Natural killer cell treated with Interleukin-12 subunit alpha and Interleukin-12 subunit beta and Interleukin-15 and Interleukin-18, amount 100 ng/mL, for 72 hours (primary cell): Measurements from ENCODE around the gene CBLN3. TPM values are rescaled to one million over a fixed set of nuclear protein-coding genes. Genes with fewer than 3 reads are reported as not detected.

Experiments
- ATAC-seq, 2 donors: fragments of 150-1000 bp; cut with Tn5 transposase in 1 of 2; sonication (Bioruptor Pico), chemical (Tn5 transposase) in 1 of 2; 2 replicates each; pipeline ENCODE4 v1.10.0; 2021
- DNase-seq: peaks from one replicate; pipeline ENCODE4 v3.0.0; 2022; ENCODE audit warnings: low spot score
- H3K27ac Mint-ChIP-seq, 2 donors: 1 replicate in 1 of 2; 2 replicates in 1 of 2; pipeline ENCODE4 v1.8.0; 2022; ENCODE audit warnings: mixed read lengths in 2 of 2, mild to moderate bottlenecking in 1 of 2, moderate library complexity in 1 of 2
- H3K27me3 Mint-ChIP-seq, 2 donors: 1 replicate in 1 of 2; 2 replicates in 1 of 2; pipeline ENCODE4 v1.8.0; 2022; ENCODE audit warnings: mixed read lengths in 2 of 2
- H3K36me3 Mint-ChIP-seq: one replicate; pipeline ENCODE4 v1.8.0; 2022; ENCODE audit warnings: mixed read lengths
- H3K4me1 Mint-ChIP-seq, 2 donors: 1 replicate in 1 of 2; 2 replicates in 1 of 2; pipeline ENCODE4 v1.8.0; 2022; ENCODE audit warnings: low read depth in 2 of 2, mixed read lengths in 2 of 2, mild to moderate bottlenecking in 1 of 2
- H3K4me3 Mint-ChIP-seq: one replicate; pipeline ENCODE4 v1.8.0; 2022; ENCODE audit warnings: mixed read lengths
- H3K9me3 Mint-ChIP-seq: 2 replicates; pipeline ENCODE4 v1.8.0; 2022; ENCODE audit warnings: mixed read lengths
- total RNA-seq, 2 donors: library from RNA; stranded (reverse); gene quantifications; one replicate each; pipeline ENCODE4 v1.2.3, GENCODE V29; 2022

Gene CBLN3
- total RNA-seq, 2 donors from 2014 or later: 5.3 to 10.9 TPM

DNA sequence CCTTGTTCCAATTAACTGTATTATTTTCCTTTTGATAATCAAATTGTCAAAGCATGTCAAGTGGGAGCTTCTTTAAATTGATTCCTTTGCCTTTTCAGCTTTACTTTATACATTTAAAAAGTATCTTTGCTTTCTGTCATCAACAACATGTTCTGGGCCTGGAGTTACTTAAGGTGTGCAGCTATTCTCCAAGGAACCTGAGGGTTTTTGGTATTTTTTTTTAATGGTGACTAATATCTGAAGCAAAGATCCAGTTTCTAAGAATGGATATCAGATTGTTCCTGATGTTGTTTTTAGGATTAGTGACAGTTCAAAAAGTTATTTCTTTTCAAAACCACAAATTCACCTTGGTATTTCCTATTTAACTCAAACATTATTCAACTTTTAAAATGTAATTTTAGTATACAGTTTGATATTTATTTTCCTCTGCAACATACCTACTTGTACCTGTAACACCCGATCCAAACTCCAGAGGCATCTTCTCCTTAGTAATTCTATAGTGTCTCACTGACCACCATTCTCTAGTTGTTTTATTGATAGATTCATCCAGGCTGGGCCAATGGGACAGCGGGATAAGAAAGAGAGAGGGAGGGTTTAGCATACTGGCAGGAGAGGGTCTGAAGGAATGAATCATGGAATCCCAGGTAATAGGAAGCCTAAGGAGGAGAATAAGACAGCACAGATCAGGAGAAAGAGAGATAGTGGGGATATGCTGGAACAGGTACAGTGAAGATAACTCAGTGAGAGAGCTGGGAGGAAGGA, 3.1 kb downstream of the CBLN3 start:
- Mint-ChIP-seq H3K4me3 (no peak overlapping the region), H3K4me1 (peaks cover 16 to 23% of the 10 kb centered on the region in 2 donors)

DNA sequence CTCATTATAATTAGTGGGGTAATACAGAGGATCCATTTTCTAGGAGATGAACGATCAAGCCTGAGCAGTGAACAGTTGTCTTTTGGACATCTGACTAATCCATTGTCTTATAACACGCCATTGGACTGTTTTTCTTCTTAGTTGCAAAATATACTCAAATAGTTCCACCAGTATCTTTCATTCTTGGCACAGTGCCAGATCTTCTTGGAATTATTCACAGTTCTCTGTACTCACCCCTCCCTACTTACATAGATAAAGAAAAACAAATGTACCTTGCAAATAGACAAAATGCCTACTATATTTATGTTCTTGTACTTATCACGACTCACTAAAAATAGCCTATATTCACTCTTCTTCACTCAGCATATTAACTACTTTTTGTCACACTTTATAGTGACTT, 3.8 kb downstream of the CBLN3 start:
- ATAC-seq (no peak), DNase-seq (no peak)
- H3K36me3 Mint-ChIP-seq: no peaks in the 10 kb centered on the region
- H3K4me1 Mint-ChIP-seq: peaks cover 11 to 18% of the 10 kb centered on the region in 2 donors
- no peaks in the 10 kb centered on the region for H3K9me3 Mint-ChIP-seq
- H3K27ac Mint-ChIP-seq: peak overlapping the region in 1 of 2 donors; percentile 24
- peak overlapping the region; percentile 3 for H3K4me3 Mint-ChIP-seq
- no peaks in the 10 kb centered on the region for H3K27me3 Mint-ChIP-seq

More for the DNA sequence above, 3.1 kb downstream of the CBLN3 start:
- ATAC-seq (no peak), DNase-seq (no peak)
- Mint-ChIP-seq H3K27me3 (no peaks in the 10 kb centered on the region), H3K27ac (peak overlapping the region in 1 of 2 donors; percentile 24), H3K9me3 (no peaks in the 10 kb centered on the region), H3K36me3 (no peaks in the 10 kb centered on the region)

GRCh38 chr14:24422694-24423601, 6.5 kb downstream of the CBLN3 start:
- no peaks in the 10 kb centered on the region for H3K36me3 Mint-ChIP-seq
- H3K27ac Mint-ChIP-seq: no peak overlapping the region
- H3K4me3 Mint-ChIP-seq: no peak overlapping the region
- no peak for ATAC-seq
- H3K27me3 Mint-ChIP-seq: peaks cover 0 to 7% of the 10 kb centered on the region in 2 donors
- H3K4me1 Mint-ChIP-seq: peaks cover 7 to 11% of the 10 kb centered on the region in 2 donors
- no peak for DNase-seq
- no peaks in the 10 kb centered on the region for H3K9me3 Mint-ChIP-seq

DNA sequence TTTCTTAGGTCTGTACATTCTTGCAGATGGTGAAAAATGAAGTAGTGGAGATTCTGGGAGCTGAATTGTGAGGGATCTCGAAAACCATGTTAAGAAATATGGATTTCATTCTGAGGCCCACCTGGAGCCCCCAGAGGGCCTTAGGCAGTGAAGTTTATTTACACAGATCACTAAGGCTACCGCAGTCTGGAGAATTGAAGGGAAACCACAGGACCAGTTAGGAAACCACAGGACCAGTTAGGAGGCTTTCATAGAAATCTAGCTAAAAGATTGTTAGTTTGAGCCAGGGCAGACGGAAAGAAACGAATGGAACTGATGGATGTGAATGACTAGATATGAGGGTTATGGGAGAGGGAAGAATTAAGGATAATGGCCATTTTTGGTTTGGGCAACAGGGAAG, 7.2 kb downstream of the CBLN3 start:
- Mint-ChIP-seq H3K27me3 (peaks cover 0 to 7% of the 10 kb centered on the region in 2 donors), H3K9me3 (no peaks in the 10 kb centered on the region), H3K27ac (no peak overlapping the region), H3K4me3 (no peak overlapping the region), H3K36me3 (no peaks in the 10 kb centered on the region), H3K4me1 (peaks cover 7 to 11% of the 10 kb centered on the region in 2 donors)
- no peak for DNase-seq
- ATAC-seq: peak in 1 of 2 donors; percentile 38

DNA sequence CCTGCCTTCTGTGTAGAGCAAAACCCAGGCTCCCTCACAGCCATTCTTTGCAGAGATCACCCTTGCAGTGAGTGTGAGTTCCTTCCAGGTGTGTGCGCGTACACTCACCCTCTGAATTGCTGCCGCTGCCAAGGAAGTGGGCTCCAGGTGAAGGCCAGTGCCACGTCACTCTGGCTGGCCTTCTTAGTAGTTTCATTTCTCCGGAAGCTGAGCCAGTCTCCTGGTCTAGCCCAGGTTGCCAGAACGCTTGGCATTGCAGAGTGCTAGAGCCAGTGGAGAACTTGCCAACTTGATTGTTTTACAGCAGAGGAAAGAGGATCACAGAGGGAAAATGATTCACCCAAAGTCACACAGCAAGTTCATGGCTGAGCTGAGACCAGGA, 11.0 kb downstream of the CBLN3 start:
- H3K36me3 Mint-ChIP-seq: no peaks in the 10 kb centered on the region
- H3K27me3 Mint-ChIP-seq: peaks cover 0 to 12% of the 10 kb centered on the region in 2 donors
- H3K9me3 Mint-ChIP-seq: no peaks in the 10 kb centered on the region
- peak; percentile 56 for DNase-seq
- H3K4me1 Mint-ChIP-seq: no peaks in the 10 kb centered on the region
- no peak overlapping the region for H3K4me3 Mint-ChIP-seq
- no peak overlapping the region for H3K27ac Mint-ChIP-seq
- ATAC-seq: no peak

DNA sequence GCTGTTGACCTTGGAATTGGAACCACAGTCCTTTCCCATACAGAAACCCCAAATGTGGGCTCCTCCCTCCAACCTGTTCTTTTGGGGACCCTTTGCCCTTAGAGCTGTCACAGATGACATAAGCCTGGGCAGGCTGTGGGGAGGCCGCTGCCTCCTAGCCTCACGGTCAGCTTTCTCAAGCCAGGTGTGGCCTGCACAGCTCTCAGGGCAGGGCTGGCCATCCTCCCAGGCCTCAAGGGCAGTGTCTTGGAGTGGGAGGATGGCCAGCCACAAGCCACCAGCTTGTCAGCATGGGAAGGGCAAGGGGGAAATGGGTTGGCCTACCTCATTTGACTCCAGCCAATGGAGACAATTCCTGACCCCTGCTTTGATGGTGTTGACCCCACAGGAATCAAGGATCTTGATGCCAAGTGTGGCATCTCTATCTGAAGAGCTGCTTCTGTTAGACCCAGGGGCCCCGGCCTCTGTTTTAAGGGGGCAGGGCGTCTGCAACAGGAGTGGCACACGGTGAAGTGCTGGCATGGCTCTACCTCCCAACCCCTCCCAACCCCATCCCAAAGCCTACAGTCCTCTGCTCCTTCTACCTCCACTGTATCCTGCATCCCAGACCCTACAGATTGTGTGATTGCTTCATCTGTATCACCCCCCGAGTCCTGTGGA, 11.5 kb downstream of the CBLN3 start:
- Mint-ChIP-seq H3K9me3 (no peaks in the 10 kb centered on the region), H3K4me1 (no peaks in the 10 kb centered on the region), H3K27me3 (peaks cover 0 to 12% of the 10 kb centered on the region in 2 donors), H3K27ac (no peak overlapping the region), H3K4me3 (no peak overlapping the region), H3K36me3 (no peaks in the 10 kb centered on the region)
- ATAC-seq (no peak), DNase-seq (peak; percentile 10)

DNA sequence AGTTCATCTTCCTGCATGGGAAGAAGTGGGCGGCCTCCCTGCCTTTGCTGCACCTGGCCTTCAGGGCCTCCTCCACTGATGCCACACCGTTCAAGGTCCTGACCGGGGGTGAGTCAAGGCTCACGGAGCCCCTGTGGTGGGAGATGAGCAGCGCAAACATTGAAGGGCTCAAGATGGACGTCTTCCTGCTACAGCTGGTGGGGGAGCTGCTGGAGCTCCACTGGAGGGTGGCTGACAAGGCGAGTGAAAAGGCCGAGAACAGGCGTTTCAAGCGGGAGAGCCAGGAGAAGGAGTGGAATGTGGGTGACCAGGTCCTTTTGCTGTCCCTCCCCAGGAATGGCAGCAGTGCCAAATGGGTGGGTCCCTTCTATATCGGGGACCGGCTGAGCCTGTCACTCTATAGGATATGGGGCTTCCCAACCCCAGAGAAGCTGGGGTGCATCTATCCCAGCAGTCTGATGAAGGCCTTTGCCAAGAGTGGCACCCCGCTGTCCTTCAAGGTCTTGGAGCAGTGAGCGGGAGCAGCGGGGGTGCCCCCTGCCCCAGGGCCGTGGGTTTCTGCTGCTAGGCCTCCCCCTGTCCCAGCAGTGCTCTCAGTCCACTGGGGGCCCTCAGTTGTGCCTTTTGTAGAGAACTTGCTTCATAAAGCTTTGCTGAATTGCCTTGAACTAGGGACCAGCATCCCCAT, 12.4 kb downstream of the CBLN3 start:
- no peaks in the 10 kb centered on the region for H3K36me3 Mint-ChIP-seq
- H3K4me1 Mint-ChIP-seq: no peaks in the 10 kb centered on the region
- ATAC-seq: no peak
- no peak overlapping the region for H3K4me3 Mint-ChIP-seq
- no peaks in the 10 kb centered on the region for H3K9me3 Mint-ChIP-seq
- peaks cover 0 to 12% of the 10 kb centered on the region in 2 donors for H3K27me3 Mint-ChIP-seq
- peak; percentile 51 for DNase-seq
- H3K27ac Mint-ChIP-seq: no peak overlapping the region

GRCh38 chr14:24416254-24416931, 13.1 kb downstream of the CBLN3 start:
- no peaks in the 10 kb centered on the region for H3K4me1 Mint-ChIP-seq
- H3K27me3 Mint-ChIP-seq: peaks cover 0 to 12% of the 10 kb centered on the region in 2 donors
- H3K9me3 Mint-ChIP-seq: no peaks in the 10 kb centered on the region
- no peak overlapping the region for H3K27ac Mint-ChIP-seq
- no peak for ATAC-seq
- no peak overlapping the region for H3K4me3 Mint-ChIP-seq
- no peaks in the 10 kb centered on the region for H3K36me3 Mint-ChIP-seq
- no peak for DNase-seq

DNA sequence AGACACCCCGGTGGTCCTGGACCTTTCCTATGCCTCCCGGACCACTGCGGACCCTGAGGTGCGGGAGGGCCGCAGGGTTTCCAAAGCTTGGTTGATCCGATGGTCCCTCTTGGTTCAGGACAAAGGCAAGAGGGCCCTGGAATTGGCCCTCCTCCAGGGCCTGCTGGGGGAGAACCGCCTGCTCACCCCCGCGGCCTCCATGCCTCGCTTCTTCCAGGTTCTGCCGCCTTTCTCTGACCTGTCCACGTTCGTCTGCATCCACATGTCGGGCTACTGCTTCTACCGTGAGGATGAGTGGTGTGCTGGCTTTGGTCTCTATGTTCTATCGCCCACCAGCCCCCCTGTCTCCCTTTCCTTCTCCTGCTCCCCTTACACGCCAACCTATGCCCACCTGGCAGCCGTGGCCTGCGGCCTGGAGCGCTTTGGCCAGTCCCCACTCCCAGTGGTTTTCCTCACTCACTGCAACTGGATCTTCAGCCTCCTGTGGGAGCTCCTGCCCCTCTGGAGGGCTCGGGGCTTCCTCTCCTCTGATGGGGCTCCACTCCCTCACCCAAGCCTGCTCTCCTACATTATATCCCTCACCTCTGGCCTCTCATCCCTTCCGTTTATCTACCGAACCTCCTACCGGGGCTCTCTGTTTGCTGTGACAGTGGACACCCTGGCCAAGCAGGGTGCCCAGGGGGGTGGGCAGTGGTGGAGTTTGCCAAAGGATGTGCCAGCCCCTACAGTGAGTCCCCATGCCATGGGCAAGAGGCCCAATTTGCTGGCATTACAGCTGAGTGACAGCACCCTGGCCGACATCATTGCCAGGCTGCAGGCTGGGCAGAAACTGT, 13.8 kb downstream of the CBLN3 start:
- no peak for ATAC-seq
- peaks cover 0 to 12% of the 10 kb centered on the region in 2 donors for H3K27me3 Mint-ChIP-seq
- H3K36me3 Mint-ChIP-seq: no peaks in the 10 kb centered on the region
- no peaks in the 10 kb centered on the region for H3K9me3 Mint-ChIP-seq
- no peak overlapping the region for H3K4me3 Mint-ChIP-seq
- no peaks in the 10 kb centered on the region for H3K4me1 Mint-ChIP-seq
- no peak overlapping the region for H3K27ac Mint-ChIP-seq
- DNase-seq: no peak

DNA sequence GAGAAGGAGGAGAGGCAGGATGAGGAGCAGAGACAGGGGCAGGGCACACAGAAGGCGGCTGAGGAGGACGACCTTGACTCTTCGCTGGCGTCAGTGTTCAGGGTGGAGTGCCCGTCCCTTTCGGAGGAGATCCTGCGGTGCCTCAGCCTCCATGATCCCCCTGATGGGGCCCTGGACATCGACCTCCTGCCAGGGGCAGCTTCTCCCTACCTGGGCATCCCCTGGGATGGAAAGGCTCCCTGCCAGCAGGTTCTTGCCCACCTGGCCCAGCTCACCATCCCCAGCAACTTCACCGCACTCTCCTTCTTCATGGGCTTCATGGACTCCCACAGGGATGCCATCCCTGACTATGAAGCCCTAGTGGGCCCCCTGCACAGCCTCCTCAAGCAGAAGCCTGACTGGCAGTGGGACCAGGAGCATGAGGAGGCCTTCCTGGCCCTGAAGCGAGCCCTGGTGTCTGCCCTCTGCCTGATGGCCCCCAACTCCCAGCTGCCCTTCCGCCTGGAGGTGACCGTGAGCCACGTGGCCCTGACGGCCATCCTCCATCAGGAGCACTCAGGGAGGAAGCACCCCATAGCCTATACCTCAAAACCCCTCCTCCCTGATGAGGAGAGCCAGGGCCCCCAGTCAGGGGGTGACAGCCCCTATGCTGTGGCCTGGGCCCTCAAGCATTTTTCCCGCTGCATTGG, 14.6 kb downstream of the CBLN3 start:
- DNase-seq: no peak
- Mint-ChIP-seq H3K27ac (no peak overlapping the region), H3K9me3 (no peaks in the 10 kb centered on the region), H3K4me1 (no peaks in the 10 kb centered on the region), H3K27me3 (peaks cover 0 to 12% of the 10 kb centered on the region in 2 donors), H3K36me3 (no peaks in the 10 kb centered on the region), H3K4me3 (no peak overlapping the region)
- ATAC-seq: no peak

- H3K27me3 Mint-ChIP-seq: peaks cover 0 to 7% of the 10 kb centered on the region in 2 donors
- H3K9me3 Mint-ChIP-seq: no peaks in the 10 kb centered on the region
- no peak for ATAC-seq
- no peak overlapping the region for H3K27ac Mint-ChIP-seq
- DNase-seq: no peak
- H3K36me3 Mint-ChIP-seq: no peaks in the 10 kb centered on the region
- no peaks in the 10 kb centered on the region for H3K4me1 Mint-ChIP-seq
- H3K4me3 Mint-ChIP-seq: no peak overlapping the region
These were observed 15.4 kb downstream of the CBLN3 start for GRCh38 chr14:24414077-24414476.
